Measurements from ENCODE around the gene RO60.
A peak's percentile ranks its signal among the peaks of the same experiment; 100 is the strongest.

RO60 gene

DNA sequence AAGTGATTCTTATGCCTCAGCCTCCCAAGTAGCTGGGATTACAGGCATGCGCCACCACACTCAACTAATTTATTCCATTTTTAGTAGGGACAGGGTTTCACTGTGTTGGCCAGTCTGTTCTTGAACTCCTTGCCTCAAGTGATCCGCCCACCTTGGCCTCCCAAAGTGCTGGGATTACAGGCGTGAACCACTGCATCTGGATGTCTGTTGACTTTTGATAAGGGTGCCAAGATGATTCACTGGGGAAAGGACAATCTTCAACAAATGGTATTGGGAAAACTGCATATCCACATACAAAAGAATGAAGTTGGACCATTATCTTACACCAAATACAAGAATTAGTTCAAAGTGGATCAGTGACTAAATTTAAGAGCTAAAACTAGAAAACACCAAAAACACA is 19.8 kb downstream of the RO60 start:
- Histone ChIP-seq H3K27me3 (replicated peaks; ENCODE audit: control insufficient read depth, insufficient read depth, low read length, poor library complexity, severe bottlenecking) (no peaks in the 10 kb centered on the region), H3K36me3 (ENCODE audit: control insufficient read depth, insufficient read depth, low read length) (peaks cover 42% of the 10 kb centered on the region), H3K27ac (ENCODE audit: insufficient read depth, low read length, poor library complexity, severe bottlenecking) (no peak overlapping the region), H3K9me3 (ENCODE audit: control insufficient read depth, low read length) (no peaks in the 10 kb centered on the region), H3K4me3 (ENCODE audit: insufficient read depth, low read depth, low read length, poor library complexity, severe bottlenecking) (no peak overlapping the region), H3K4me1 (ENCODE audit: control insufficient read depth, insufficient read depth, low read length, poor library complexity, severe bottlenecking) (no peaks in the 10 kb centered on the region)
- no peak for DNase-seq

DNA sequence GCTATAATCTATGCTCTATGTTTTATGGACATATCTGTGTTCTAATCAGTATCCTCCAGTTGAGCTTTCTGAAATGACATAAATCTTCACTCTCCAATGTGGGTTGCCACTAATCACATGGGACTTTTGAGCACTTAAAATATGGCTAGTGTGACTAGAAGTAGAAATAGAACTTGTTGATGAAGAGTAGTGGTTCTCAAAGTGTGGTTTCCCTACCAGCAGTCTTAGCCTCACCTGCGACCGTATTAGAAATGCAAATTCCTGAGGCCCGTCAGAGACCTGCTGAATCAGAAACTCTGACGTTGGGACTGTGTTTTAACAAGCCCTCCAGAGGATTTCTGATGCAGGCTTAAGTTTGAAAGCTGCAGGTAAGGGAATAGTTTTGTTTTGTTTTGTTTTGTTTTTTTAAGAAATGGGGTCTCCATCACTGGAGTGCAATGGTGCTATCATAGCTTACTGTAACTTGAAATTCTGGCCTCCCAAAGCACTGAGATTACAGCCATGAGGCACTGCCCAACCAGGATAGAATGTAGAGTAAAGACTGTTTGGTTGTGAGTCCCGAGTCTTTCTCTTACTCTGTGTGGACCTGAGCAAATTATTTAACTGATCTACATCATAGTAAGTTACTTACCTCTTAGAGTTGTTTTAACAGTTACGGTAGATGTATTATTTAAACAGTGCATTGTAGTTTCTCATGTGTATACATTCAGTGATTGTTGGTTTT is 24.1 kb downstream of the RO60 start:
- H3K36me3 ChIP-seq (ENCODE audit: control insufficient read depth, insufficient read depth, low read length): peaks cover 40% of the 10 kb centered on the region
- no peak overlapping the region for H3K4me3 ChIP-seq (ENCODE audit: insufficient read depth, low read depth, low read length, poor library complexity, severe bottlenecking)
- DNase-seq: no peak
- H3K27ac ChIP-seq (ENCODE audit: insufficient read depth, low read length, poor library complexity, severe bottlenecking): no peak overlapping the region
- H3K27me3 ChIP-seq (replicated peaks; ENCODE audit: control insufficient read depth, insufficient read depth, low read length, poor library complexity, severe bottlenecking): no peaks in the 10 kb centered on the region
- H3K9me3 ChIP-seq (ENCODE audit: control insufficient read depth, low read length): no peaks in the 10 kb centered on the region
- H3K4me1 ChIP-seq (ENCODE audit: control insufficient read depth, insufficient read depth, low read length, poor library complexity, severe bottlenecking): no peaks in the 10 kb centered on the region

DNA sequence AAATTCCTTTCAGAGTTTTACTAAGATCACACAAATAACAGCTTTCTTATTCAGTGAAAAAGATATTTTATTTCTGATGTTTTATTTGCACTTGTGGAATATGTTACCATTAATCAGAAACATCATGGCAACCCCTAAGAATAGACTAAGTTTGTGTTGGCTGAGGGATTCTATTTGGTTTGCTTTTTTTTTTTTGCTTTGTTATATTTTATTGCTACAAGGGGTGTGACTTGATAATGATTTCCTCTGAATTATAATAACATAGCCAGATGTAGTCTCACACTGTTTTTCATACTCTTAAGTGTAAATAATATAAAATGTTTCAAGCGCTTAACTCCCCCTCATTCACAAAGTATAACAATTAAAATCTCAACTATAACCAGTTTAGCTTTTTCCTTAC is 25.9 kb downstream of the RO60 start:
- Histone ChIP-seq H3K9me3 (ENCODE audit: control insufficient read depth, low read length) (no peaks in the 10 kb centered on the region), H3K4me1 (ENCODE audit: control insufficient read depth, insufficient read depth, low read length, poor library complexity, severe bottlenecking) (no peaks in the 10 kb centered on the region), H3K4me3 (ENCODE audit: insufficient read depth, low read depth, low read length, poor library complexity, severe bottlenecking) (no peak overlapping the region), H3K27me3 (replicated peaks; ENCODE audit: control insufficient read depth, insufficient read depth, low read length, poor library complexity, severe bottlenecking) (no peaks in the 10 kb centered on the region), H3K36me3 (ENCODE audit: control insufficient read depth, insufficient read depth, low read length) (peaks cover 35% of the 10 kb centered on the region), H3K27ac (ENCODE audit: insufficient read depth, low read length, poor library complexity, severe bottlenecking) (no peak overlapping the region)
- no peak for DNase-seq

DNA sequence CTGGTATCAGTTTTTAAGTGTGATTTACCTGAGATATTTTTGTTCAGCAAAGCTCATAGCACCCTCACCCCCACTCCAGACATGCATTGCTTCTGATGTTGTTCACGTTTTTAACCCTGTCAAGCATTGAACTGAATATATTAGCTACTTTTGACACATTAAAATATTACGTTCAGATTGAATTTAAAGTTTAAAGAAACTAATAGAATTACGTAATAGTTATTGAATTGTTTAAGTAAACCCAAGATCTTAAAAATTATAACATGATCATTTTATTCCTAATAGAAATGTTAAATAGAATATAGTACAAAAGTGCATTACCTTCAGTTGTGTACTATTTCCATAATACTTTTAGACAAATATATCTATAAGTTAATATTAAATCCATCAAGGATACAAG is 26.9 kb downstream of the RO60 start:
- H3K4me3 ChIP-seq (ENCODE audit: insufficient read depth, low read depth, low read length, poor library complexity, severe bottlenecking): no peak overlapping the region
- H3K27ac ChIP-seq (ENCODE audit: insufficient read depth, low read length, poor library complexity, severe bottlenecking): no peak overlapping the region
- no peaks in the 10 kb centered on the region for H3K27me3 ChIP-seq (replicated peaks; ENCODE audit: control insufficient read depth, insufficient read depth, low read length, poor library complexity, severe bottlenecking)
- DNase-seq: no peak
- no peaks in the 10 kb centered on the region for H3K9me3 ChIP-seq (ENCODE audit: control insufficient read depth, low read length)
- no peaks in the 10 kb centered on the region for H3K4me1 ChIP-seq (ENCODE audit: control insufficient read depth, insufficient read depth, low read length, poor library complexity, severe bottlenecking)
- peaks cover 33% of the 10 kb centered on the region for H3K36me3 ChIP-seq (ENCODE audit: control insufficient read depth, insufficient read depth, low read length)

DNA sequence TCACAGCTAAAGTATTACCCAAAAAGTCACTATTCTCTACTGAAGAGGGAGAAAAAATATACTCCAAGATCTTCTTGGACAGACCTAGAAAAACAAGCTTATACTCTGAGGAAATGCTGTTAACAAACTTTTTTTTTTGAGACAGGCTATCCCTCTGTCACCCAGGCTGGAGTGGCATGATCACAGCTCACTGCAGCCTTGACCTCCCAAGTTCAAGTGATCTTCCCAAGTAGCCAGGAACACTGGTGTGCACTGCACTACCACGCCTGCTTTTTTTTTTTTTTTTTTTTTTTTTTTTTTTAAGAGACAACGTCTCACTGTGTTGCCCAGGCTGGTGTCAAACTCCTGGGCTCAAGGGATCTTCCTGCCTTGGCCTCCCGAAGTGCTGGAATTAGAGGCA is 28.5 kb downstream of the RO60 start:
- no peak overlapping the region for H3K27ac ChIP-seq (ENCODE audit: insufficient read depth, low read length, poor library complexity, severe bottlenecking)
- no peak overlapping the region for H3K4me3 ChIP-seq (ENCODE audit: insufficient read depth, low read depth, low read length, poor library complexity, severe bottlenecking)
- H3K27me3 ChIP-seq (replicated peaks; ENCODE audit: control insufficient read depth, insufficient read depth, low read length, poor library complexity, severe bottlenecking): no peaks in the 10 kb centered on the region
- no peak for DNase-seq
- H3K4me1 ChIP-seq (ENCODE audit: control insufficient read depth, insufficient read depth, low read length, poor library complexity, severe bottlenecking): no peaks in the 10 kb centered on the region
- H3K9me3 ChIP-seq (ENCODE audit: control insufficient read depth, low read length): no peaks in the 10 kb centered on the region
- H3K36me3 ChIP-seq (ENCODE audit: control insufficient read depth, insufficient read depth, low read length): peaks cover 25% of the 10 kb centered on the region

DNA sequence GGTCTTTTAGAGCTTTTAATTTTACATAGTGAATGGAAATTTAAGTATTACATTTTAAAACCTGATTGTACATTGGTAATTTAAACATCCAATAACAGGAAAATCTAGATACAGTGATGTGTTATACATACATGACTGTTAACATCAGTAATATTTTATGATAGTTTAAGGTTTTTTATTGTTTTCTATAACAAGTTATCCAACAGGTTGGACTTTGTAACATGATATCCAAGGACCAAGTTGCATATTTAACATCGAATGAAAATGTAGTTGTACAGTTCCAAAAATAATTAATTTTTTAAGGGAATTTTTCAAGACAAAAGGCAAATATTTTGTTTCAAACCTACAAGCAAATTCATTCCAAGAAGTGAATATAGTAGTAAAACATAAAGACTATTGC is 31.5 kb downstream of the RO60 start:
- no peaks in the 10 kb centered on the region for H3K9me3 ChIP-seq (ENCODE audit: control insufficient read depth, low read length)
- no peak overlapping the region for H3K27ac ChIP-seq (ENCODE audit: insufficient read depth, low read length, poor library complexity, severe bottlenecking)
- DNase-seq: no peak
- no peaks in the 10 kb centered on the region for H3K4me1 ChIP-seq (ENCODE audit: control insufficient read depth, insufficient read depth, low read length, poor library complexity, severe bottlenecking)
- no peaks in the 10 kb centered on the region for H3K27me3 ChIP-seq (replicated peaks; ENCODE audit: control insufficient read depth, insufficient read depth, low read length, poor library complexity, severe bottlenecking)
- H3K36me3 ChIP-seq (ENCODE audit: control insufficient read depth, insufficient read depth, low read length): no peaks in the 10 kb centered on the region
- H3K4me3 ChIP-seq (ENCODE audit: insufficient read depth, low read depth, low read length, poor library complexity, severe bottlenecking): no peak overlapping the region

DNA sequence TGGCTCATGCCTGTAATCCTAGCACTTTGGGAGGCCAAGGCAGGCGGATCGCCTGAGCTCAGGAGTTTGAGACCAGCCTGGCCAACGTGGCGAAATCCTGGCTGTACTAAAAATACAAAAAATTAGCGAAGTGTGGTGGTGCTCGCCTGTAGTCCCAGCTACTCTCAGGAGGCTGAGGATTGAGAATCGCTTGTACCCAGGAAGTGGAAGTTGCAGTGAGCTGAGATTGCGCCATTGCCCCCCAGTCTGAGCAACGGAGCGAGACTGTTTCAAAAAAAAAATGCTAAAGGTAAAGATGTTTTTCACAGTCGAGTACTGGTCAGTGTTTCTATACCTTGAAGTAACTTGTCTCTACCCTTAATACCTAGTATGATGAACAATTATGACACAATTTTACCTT is 34.7 kb downstream of the RO60 start:
- Histone ChIP-seq H3K9me3 (ENCODE audit: control insufficient read depth, low read length) (no peaks in the 10 kb centered on the region), H3K27me3 (replicated peaks; ENCODE audit: control insufficient read depth, insufficient read depth, low read length, poor library complexity, severe bottlenecking) (no peaks in the 10 kb centered on the region), H3K4me3 (ENCODE audit: insufficient read depth, low read depth, low read length, poor library complexity, severe bottlenecking) (no peak overlapping the region), H3K36me3 (ENCODE audit: control insufficient read depth, insufficient read depth, low read length) (peaks cover 6% of the 10 kb centered on the region), H3K4me1 (ENCODE audit: control insufficient read depth, insufficient read depth, low read length, poor library complexity, severe bottlenecking) (no peaks in the 10 kb centered on the region), H3K27ac (ENCODE audit: insufficient read depth, low read length, poor library complexity, severe bottlenecking) (no peak overlapping the region)
- no peak for DNase-seq

DNA sequence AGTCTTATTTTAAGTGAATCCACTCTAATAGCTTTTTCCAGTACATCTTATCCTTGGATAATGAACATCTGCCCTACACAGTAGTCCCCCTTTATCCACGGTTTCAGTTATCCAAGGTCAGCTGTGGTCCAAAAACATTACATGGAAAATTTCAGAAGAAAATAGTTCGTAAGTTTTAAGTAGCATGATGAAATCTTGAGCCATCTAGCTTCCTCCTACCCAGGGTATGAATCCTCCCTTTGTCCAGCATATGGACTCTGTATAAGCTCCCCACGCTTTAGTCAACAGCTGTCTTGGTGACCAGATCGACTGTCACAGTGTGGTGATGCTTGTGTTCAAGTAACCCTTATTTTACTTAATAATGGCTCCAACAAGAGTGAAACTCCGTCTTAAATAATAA is 43.2 kb downstream of the RO60 start:
- Histone ChIP-seq H3K4me1 (ENCODE audit: control insufficient read depth, insufficient read depth, low read length, poor library complexity, severe bottlenecking) (peaks cover 17% of the 10 kb centered on the region), H3K36me3 (ENCODE audit: control insufficient read depth, insufficient read depth, low read length) (peaks cover 10% of the 10 kb centered on the region), H3K4me3 (ENCODE audit: insufficient read depth, low read depth, low read length, poor library complexity, severe bottlenecking) (no peak overlapping the region), H3K9me3 (ENCODE audit: control insufficient read depth, low read length) (no peaks in the 10 kb centered on the region), H3K27ac (ENCODE audit: insufficient read depth, low read length, poor library complexity, severe bottlenecking) (no peak overlapping the region), H3K27me3 (replicated peaks; ENCODE audit: control insufficient read depth, insufficient read depth, low read length, poor library complexity, severe bottlenecking) (no peaks in the 10 kb centered on the region)
- no peak for DNase-seq

DNA sequence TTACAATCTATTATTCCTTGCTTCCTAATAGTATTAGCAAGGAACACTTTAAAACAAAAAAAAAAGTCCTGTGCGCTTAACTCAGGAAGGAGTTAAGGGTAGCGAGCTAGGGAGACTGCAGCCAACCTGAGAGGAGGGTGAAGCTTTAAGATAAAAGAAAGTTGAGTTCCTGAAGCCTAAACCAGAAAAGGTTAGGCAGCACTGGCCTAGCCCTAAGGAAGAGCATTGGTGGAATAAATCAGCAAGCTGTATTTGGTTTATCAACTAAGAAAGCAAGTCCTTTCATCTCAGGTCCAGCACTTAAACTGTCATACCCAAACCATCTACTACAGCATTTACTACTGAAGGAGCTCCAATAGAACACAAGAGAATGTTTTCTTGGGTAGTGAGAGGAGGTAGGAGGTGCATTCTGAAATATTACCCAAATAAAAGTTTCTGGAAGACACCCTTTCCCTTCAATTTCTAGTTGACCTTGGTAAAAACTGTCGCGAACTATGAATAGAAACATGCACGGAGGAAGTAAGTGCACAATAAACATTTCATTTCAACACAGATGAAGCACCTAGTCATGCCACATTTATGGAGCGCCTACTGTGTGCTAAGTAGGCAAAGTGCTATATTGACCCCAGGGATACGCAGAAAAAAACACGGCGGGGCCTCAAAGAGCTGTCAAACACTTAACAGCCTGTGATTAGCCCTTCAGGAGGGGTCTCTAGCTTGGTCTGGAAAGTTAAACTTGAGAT is 44.5 kb downstream of the RO60 start:
- peaks cover 17% of the 10 kb centered on the region for H3K4me1 ChIP-seq (ENCODE audit: control insufficient read depth, insufficient read depth, low read length, poor library complexity, severe bottlenecking)
- H3K27ac ChIP-seq (ENCODE audit: insufficient read depth, low read length, poor library complexity, severe bottlenecking): peak overlapping the region; percentile 51
- no peaks in the 10 kb centered on the region for H3K27me3 ChIP-seq (replicated peaks; ENCODE audit: control insufficient read depth, insufficient read depth, low read length, poor library complexity, severe bottlenecking)
- H3K4me3 ChIP-seq (ENCODE audit: insufficient read depth, low read depth, low read length, poor library complexity, severe bottlenecking): peak overlapping the region; percentile 87
- peaks cover 9% of the 10 kb centered on the region for H3K36me3 ChIP-seq (ENCODE audit: control insufficient read depth, insufficient read depth, low read length)
- H3K9me3 ChIP-seq (ENCODE audit: control insufficient read depth, low read length): no peaks in the 10 kb centered on the region
- DNase-seq: no peak

DNA sequence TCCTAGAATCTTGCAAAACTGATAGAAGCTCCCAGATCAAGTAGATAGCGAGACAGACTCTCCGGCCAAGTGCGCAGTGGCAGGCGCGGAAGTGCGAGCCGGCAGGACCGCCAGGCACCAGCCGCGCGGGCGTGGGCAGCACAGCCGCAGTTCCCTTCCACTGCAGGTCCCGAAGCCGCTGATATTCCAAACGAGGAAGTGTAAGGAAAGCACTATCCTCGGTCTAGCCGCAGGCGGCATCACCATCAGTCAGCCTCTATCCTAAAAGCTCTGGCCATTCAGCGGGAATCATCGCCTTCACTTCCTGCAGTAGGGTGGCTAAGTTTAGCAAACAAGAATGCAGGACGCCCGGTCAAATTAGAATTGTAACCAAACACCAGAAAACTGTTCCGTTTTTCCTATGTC is 45.1 kb downstream of the RO60 start:
- Histone ChIP-seq H3K36me3 (ENCODE audit: control insufficient read depth, insufficient read depth, low read length) (peaks cover 3% of the 10 kb centered on the region), H3K9me3 (ENCODE audit: control insufficient read depth, low read length) (no peaks in the 10 kb centered on the region), H3K4me3 (ENCODE audit: insufficient read depth, low read depth, low read length, poor library complexity, severe bottlenecking) (peak overlapping the region; percentile 87), H3K4me1 (ENCODE audit: control insufficient read depth, insufficient read depth, low read length, poor library complexity, severe bottlenecking) (peaks cover 17% of the 10 kb centered on the region), H3K27me3 (replicated peaks; ENCODE audit: control insufficient read depth, insufficient read depth, low read length, poor library complexity, severe bottlenecking) (no peaks in the 10 kb centered on the region), H3K27ac (ENCODE audit: insufficient read depth, low read length, poor library complexity, severe bottlenecking) (peak overlapping the region; percentile 51)
- no peak for DNase-seq
